HG02571 (cell line): ENCODE measurements around the gene IRX5.

Experiments used
- ATAC-seq: cut with Tn5 transposase; IDR thresholded peaks from one replicate; pipeline ENCODE4 v1.9.1; 2021; ENCODE audit warnings: mild to moderate bottlenecking, moderate library complexity; ENCODE audit not compliant: unreplicated experiment

Gene IRX5

GRCh38 chr16:54929090-54930004, 1.3 kb upstream of the IRX5 start:
- peak; percentile 93 for ATAC-seq

GRCh38 chr16:54930869-54931119, 129 bp downstream of the IRX5 start:
- no peak for ATAC-seq

- no peak for ATAC-seq
Observed at GRCh38 chr16:54931120-54932014, 702 bp downstream of the IRX5 start.

GRCh38 chr16:54932021-54932660, 1.5 kb downstream of the IRX5 start:
- no peak for ATAC-seq

- ATAC-seq, result no peak
Observed at GRCh38 chr16:54932737-54933254, 2.1 kb downstream of the IRX5 start.

GRCh38 chr16:54933281-54934011, 2.8 kb downstream of the IRX5 start:
- ATAC-seq, result no peak

GRCh38 chr16:54934481-54935265, 4.0 kb downstream of the IRX5 start:
- ATAC-seq, result no peak

GRCh38 chr16:54935266-54935968, 4.8 kb downstream of the IRX5 start:
- no peak for ATAC-seq

GRCh38 chr16:54936201-54936978, 5.7 kb downstream of the IRX5 start:
- no peak for ATAC-seq

GRCh38 chr16:54936979-54937670, 6.5 kb downstream of the IRX5 start:
- no peak for ATAC-seq

GRCh38 chr16:54937671-54938211, 7.1 kb downstream of the IRX5 start:
- no peak for ATAC-seq

- ATAC-seq, result no peak
Observed at GRCh38 chr16:54938212-54939028, 7.8 kb downstream of the IRX5 start.

GRCh38 chr16:54939029-54939346, 8.3 kb downstream of the IRX5 start:
- no peak for ATAC-seq

- no peak for ATAC-seq
Observed at GRCh38 chr16:54939510-54940278, 9.0 kb downstream of the IRX5 start.

GRCh38 chr16:54940279-54940604, 9.6 kb downstream of the IRX5 start:
- ATAC-seq, result no peak

GRCh38 chr16:54942353-54942943, 11.8 kb downstream of the IRX5 start:
- ATAC-seq, result no peak
